Neural progenitor cell (in vitro differentiated cells): ENCODE measurements around the gene LIF.

ENCODE experiments used
- EZH2 ChIP-seq: fragments of 200-600 bp; sonication (generic); IDR thresholded peaks from 2 replicates; pipeline ENCODE4 v1.6.1; 2017; ENCODE audit warnings: antibody characterized with exemption, mild to moderate bottlenecking, moderate library complexity
- TF ChIP-seq, protein P1 (sequence below): fragments of 200-600 bp; sonication (generic); IDR thresholded peaks from 2 replicates; pipeline ENCODE4 v1.5.1; 2017; ENCODE audit warnings: antibody characterized with exemption, mild to moderate bottlenecking

DNA sequence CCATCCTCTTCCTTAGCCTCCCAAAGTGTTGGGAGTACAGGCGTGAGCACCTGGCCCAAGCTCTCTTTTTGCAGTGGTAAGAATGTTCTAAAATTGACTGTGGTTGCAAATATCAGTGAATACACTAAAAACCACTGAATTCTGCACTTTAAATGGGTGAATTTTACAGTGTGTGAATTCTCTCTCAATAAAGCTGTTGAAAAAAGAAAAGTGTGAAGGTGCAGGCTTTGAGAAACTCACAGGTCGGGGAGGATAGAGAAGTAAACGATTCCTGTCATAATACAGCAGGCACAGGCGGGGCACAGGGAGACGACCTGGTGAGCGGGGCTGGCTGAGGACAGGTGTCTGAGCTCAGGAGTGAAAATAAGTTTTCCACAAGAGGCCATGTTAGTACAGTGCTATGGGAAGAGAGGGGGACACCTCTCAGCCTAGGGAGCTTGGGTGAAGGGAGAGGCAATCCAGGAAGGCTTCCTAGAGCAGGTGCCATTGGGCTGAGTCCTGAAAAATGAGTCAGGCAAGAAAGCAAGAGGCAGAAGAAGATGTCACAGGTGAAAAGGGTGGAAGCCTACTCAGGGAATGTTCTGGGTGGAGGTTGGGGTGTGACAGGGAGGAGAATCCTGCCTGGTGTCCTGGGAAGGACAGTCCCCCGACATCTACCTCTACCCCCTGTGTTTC lies 26.1 kb downstream of the LIF start:
- TF ChIP-seq, protein P1, sequence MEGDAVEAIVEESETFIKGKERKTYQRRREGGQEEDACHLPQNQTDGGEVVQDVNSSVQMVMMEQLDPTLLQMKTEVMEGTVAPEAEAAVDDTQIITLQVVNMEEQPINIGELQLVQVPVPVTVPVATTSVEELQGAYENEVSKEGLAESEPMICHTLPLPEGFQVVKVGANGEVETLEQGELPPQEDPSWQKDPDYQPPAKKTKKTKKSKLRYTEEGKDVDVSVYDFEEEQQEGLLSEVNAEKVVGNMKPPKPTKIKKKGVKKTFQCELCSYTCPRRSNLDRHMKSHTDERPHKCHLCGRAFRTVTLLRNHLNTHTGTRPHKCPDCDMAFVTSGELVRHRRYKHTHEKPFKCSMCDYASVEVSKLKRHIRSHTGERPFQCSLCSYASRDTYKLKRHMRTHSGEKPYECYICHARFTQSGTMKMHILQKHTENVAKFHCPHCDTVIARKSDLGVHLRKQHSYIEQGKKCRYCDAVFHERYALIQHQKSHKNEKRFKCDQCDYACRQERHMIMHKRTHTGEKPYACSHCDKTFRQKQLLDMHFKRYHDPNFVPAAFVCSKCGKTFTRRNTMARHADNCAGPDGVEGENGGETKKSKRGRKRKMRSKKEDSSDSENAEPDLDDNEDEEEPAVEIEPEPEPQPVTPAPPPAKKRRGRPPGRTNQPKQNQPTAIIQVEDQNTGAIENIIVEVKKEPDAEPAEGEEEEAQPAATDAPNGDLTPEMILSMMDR = no peak
- no peak for TF ChIP-seq EZH2
